Upper lobe of left lung (tissue), 6 donors: ENCODE results near the gene HAUS8. TPM values are rescaled to one million over a fixed set of nuclear protein-coding genes. Genes with fewer than 3 reads are reported as not detected.

ENCODE experiments used
- ATAC-seq, 2 donors: fragments of 200-7000 bp; cut with Tn5 transposase; one replicate each; pipeline ENCODE4 v1.9.1; 2022; ENCODE audit warnings: mild to moderate bottlenecking in 2 of 2, moderate library complexity in 2 of 2; ENCODE audit not compliant: low FRiP score in 2 of 2
- DNase-seq, 2 donors: peaks; one replicate each; pipeline ENCODE4 v3.0.0-alpha.2; 2019 to 2020
- H3K27ac ChIP-seq, 4 donors: fragments of 200-600 bp; sonication (generic); one replicate each; pipeline ENCODE4 v1.5.1; 2016 to 2019
- H3K27me3 ChIP-seq, 4 donors: fragments of 200-600 bp; sonication (generic); one replicate each; pipeline ENCODE4 v1.5.1; 2017 to 2019
- H3K36me3 ChIP-seq, 4 donors: fragments of 200-600 bp; sonication (generic); one replicate each; pipeline ENCODE4 v1.5.1; 2016 to 2019
- H3K4me1 ChIP-seq, 4 donors: fragments of 200-600 bp; sonication (generic); one replicate each; pipeline ENCODE4 v1.5.1; 2018 to 2019
- H3K4me3 ChIP-seq, 4 donors: fragments of 200-600 bp; sonication (generic); one replicate each; pipeline ENCODE4 v1.5.1; 2017 to 2019; ENCODE audit warnings: mild to moderate bottlenecking in 2 of 4, moderate library complexity in 1 of 4
- H3K9me3 ChIP-seq, 4 donors: fragments of 200-600 bp; sonication (generic); one replicate each; pipeline ENCODE4 v1.5.1; 2018 to 2019
- EP300 ChIP-seq, 4 donors: sonication (generic); formaldehyde crosslinking; IDR thresholded peaks; one replicate each; pipeline ENCODE4 v1.5.1; 2017; ENCODE audit warnings: antibody characterized with exemption in 4 of 4, control low read depth in 2 of 4
- POLR2A ChIP-seq, 4 donors: fragments of 450-650 bp; IDR thresholded peaks; one replicate each; pipeline ENCODE4 v1.5.1; 2016 to 2017; ENCODE audit warnings: antibody characterized with exemption in 4 of 4, mild to moderate bottlenecking in 2 of 4
- POLR2AphosphoS5 ChIP-seq, 2 donors: sonication (generic); formaldehyde crosslinking; IDR thresholded peaks; one replicate each; pipeline ENCODE4 v1.5.1; 2017; ENCODE audit warnings: antibody characterized with exemption in 2 of 2
- WGBS, 2 donors: methylation state at CpG; one replicate each; pipeline ENCODE4 v1.1.5; 2017 to 2018; 5-methylcytosine and 5-hydroxymethylcytosine counted together
- total RNA-seq, 6 donors: library from RNA; depleted of rRNA in 4 of 6; stranded (reverse); fragments of >200 nt in 4 of 6; gene quantifications; one replicate each; pipeline versions ENCODE4 v1.1.0 to v1.2.1, GENCODE V29; 2016 to 2021
- TF ChIP-seq, protein P1 (sequence below), 6 experiments: fragments of 450-650 bp in 4 of 6; fragments of 200-600 bp in 2 of 6; sonication (generic) in 2 of 6; IDR thresholded peaks; one replicate each; pipeline ENCODE4 v1.5.1; 2016 to 2019; ENCODE audit warnings: antibody characterized with exemption in 6 of 6
- donor health status: DM: no; HTN: no; CAD: no; lungs with moderate emphysema.
- donor health status: DM: no; HTN: yes; CAD: no; lungs with severe emphysema.

Gene HAUS8
- total RNA-seq, 6 donors from 2014 or later, result 4.9 to 21.0 (median 8.7) TPM

DNA sequence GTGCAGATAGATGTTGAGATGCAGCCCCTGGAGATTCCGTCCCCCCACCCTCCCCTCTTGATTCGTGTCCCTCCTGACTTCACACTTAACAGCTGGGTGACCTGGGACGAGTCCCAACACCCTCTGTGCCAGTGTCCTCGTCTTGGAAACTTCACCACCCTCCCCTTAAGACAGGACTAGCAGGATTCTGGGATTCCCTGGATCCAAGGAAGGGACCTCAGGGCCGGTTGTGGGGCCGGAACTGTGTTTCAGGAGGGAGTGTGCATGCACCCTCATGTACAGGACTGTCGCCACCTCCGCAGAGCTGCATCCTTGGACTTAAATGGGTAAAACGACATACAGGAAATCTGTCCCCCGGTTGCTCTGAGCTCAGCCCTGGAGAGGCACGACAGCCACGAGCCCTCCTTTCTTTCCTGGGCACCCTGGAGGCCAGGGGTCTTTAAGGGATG lies 1.3 kb upstream of the HAUS8 start:
- 5 to 7% methylated on average over 7 to 12 of the region's 12 CpGs for WGBS, 2 donors
- Histone ChIP-seq H3K27ac (peak overlapping the region; percentile 78 to 97 (median 88)), H3K36me3 (peaks cover 0 to under 1% (median 0%) of the 10 kb centered on the region in 4 donors), H3K4me1 (peaks cover 44 to 65% (median 47%) of the 10 kb centered on the region in 4 donors), H3K27me3 (no peaks in the 10 kb centered on the region), H3K9me3 (no peaks in the 10 kb centered on the region), H3K4me3 (peak overlapping the region; percentile 63 to 94 (median 80))
- DNase-seq (no peak), ATAC-seq (no peak)
- TF ChIP-seq, protein P1, sequence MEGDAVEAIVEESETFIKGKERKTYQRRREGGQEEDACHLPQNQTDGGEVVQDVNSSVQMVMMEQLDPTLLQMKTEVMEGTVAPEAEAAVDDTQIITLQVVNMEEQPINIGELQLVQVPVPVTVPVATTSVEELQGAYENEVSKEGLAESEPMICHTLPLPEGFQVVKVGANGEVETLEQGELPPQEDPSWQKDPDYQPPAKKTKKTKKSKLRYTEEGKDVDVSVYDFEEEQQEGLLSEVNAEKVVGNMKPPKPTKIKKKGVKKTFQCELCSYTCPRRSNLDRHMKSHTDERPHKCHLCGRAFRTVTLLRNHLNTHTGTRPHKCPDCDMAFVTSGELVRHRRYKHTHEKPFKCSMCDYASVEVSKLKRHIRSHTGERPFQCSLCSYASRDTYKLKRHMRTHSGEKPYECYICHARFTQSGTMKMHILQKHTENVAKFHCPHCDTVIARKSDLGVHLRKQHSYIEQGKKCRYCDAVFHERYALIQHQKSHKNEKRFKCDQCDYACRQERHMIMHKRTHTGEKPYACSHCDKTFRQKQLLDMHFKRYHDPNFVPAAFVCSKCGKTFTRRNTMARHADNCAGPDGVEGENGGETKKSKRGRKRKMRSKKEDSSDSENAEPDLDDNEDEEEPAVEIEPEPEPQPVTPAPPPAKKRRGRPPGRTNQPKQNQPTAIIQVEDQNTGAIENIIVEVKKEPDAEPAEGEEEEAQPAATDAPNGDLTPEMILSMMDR (IDR thresholded peaks at IDR 0.05), result no peak
- TF ChIP-seq POLR2A (IDR thresholded peaks at IDR 0.05), result no peak

DNA sequence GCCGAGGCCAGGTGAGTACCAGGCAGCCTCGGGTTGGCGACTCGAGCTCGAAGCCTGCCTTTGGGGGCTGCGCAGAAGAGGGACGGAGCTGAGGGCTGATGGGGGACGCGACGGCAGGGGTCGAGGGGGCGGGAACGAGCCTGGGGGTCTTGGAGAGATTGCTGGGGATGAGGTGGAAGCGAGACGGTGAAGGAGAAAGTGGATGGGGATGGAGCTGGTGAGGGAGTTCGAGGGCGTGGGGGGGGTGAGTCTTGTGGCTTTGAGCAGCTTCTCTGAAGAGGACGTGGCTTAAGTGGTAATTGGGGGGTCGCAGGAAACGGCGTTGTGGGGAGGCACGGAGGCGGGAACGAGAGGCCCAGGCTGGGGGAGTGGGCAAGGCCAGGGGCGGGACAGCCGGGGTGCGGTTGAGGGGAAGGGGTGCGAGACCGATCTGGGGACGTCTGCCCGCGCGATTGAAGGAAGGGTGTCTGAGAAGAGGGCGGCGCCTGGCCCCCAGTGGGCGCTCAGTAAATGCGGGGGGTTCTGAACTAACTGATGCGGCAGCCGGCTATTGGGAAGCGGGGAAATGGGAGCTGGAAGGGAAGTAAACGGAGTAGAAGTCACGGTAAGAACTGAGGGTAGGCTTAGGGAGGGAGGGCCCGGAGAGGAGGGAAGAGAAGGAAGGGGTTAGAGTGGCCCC lies 751 bp upstream of the HAUS8 start:
- H3K27ac ChIP-seq, result peak overlapping the region; percentile 78 to 97 (median 88)
- H3K36me3 ChIP-seq, result peaks cover 0 to 6% (median 2%) of the 10 kb centered on the region in 4 donors
- DNase-seq, result peak; percentile 45 to 87
- peaks cover 44 to 63% (median 47%) of the 10 kb centered on the region in 4 donors for H3K4me1 ChIP-seq
- no peaks in the 10 kb centered on the region for H3K27me3 ChIP-seq
- peak overlapping the region; percentile 63 to 94 (median 80) for H3K4me3 ChIP-seq
- TF ChIP-seq POLR2A (IDR thresholded peaks at IDR 0.05) (no peak), POLR2AphosphoS5 (IDR thresholded peaks at IDR 0.05) (no peak), EP300 (IDR thresholded peaks at IDR 0.05) (no peak)
- TF ChIP-seq, protein P1 (IDR thresholded peaks at IDR 0.05), result no peak
- 0 to 1% methylated on average over 29 to 39 of the region's 43 CpGs for WGBS, 2 donors
- ATAC-seq, result no peak
- H3K9me3 ChIP-seq, result no peaks in the 10 kb centered on the region

DNA sequence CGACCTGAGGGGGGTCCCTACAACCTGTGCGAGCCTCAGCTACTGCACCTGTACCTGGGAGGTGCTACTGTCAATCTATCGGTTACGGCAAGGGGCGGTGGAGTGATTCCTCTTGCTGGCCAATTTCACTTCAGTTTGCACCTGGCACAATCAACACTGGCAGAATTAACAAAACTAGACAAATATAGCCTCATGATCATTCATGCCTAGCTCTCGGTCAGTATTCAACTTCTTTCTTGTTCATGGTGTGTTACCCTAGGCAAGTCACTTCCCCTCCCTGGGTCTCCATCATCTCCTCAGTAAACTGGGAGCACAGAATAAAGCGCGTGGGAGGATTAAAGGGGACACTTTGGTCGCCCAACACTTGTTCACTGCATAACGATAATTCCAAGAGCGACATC lies 618 bp downstream of the HAUS8 start:
- no peaks in the 10 kb centered on the region for H3K27me3 ChIP-seq
- peaks cover 0 to 8% (median 2%) of the 10 kb centered on the region in 4 donors for H3K36me3 ChIP-seq
- no peaks in the 10 kb centered on the region for H3K9me3 ChIP-seq
- peak overlapping the region; percentile 67 to 96 (median 93) for H3K4me3 ChIP-seq
- 11 to 19% methylated on average over 7 to 11 of the region's 11 CpGs for WGBS, 2 donors
- peak overlapping the region; percentile 73 to 97 (median 89) for H3K27ac ChIP-seq
- DNase-seq (no peak), ATAC-seq (no peak)
- H3K4me1 ChIP-seq, result peaks cover 39 to 50% (median 42%) of the 10 kb centered on the region in 4 donors
- TF ChIP-seq POLR2A (IDR thresholded peaks at IDR 0.05) (no peak), EP300 (IDR thresholded peaks at IDR 0.05) (no peak), POLR2AphosphoS5 (IDR thresholded peaks at IDR 0.05) (no peak)
- TF ChIP-seq, protein P1 (IDR thresholded peaks at IDR 0.05), result no peak

DNA sequence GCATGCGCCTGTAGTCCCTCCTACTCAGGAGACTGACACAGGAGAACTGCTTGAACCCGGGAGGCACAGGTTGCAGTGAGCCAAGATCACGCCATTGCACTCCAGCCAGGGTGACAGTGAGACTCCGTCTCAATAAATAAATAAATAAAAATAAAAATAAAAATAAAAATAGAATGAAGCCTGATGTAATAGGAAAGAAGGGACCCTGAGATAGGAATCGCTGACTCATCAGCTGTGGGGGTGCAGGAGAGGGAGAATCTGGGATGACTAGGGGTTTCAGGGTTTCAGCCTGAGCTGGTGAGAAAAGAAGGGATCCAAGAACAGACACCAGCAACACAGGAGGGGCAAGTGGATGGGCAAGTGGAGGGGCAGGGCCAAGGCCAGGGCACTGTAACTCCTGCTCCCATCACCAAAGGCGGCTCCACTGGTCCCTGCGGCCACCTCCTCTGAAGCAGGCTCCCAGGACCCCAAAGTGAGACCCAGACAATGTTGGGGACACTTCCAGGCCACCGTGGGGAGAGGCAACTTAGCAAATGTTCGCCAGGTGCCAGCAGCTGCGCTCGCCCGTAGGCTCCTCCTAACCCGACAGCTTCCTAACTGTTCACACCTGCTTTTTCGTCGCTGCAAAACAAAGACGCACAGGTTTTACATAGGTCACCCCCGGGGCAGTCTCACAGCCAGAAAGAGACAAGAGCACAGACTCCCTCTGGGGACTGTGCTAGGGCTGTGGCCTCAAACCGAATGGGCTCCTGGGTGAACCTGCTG lies 1.2 kb downstream of the HAUS8 start:
- peak overlapping the region in 3 of 4 donors; percentile 67 to 94 (median 92) for H3K4me3 ChIP-seq
- peaks cover 0 to 8% (median 2%) of the 10 kb centered on the region in 4 donors for H3K36me3 ChIP-seq
- TF ChIP-seq POLR2A (IDR thresholded peaks at IDR 0.05) (no peak), POLR2AphosphoS5 (IDR thresholded peaks at IDR 0.05) (no peak), EP300 (IDR thresholded peaks at IDR 0.05) (no peak)
- TF ChIP-seq, protein P1 (IDR thresholded peaks at IDR 0.05), result no peak
- WGBS, 2 donors, result 65 to 89% methylated on average over 6 to 18 of the region's 18 CpGs
- no peak for ATAC-seq
- peaks cover 33 to 44% (median 36%) of the 10 kb centered on the region in 4 donors for H3K4me1 ChIP-seq
- H3K27ac ChIP-seq, result peak overlapping the region; percentile 73 to 97 (median 89)
- no peaks in the 10 kb centered on the region for H3K27me3 ChIP-seq
- DNase-seq, result no peak
- no peaks in the 10 kb centered on the region for H3K9me3 ChIP-seq
